HCT116 (cell line): ENCODE results near the gene SEZ6. TPM values are rescaled to one million over a fixed set of nuclear protein-coding genes. Genes with fewer than 3 reads are reported as not detected.

Experiments
- ATAC-seq: fragments of 200-7000 bp; cut with Tn5 transposase; 2 replicates; pipeline ENCODE4 v1.9.1; 2020; ENCODE audit warnings: mild to moderate bottlenecking, moderate library complexity
- BruUV-seq: library from RNA; stranded (reverse); fragments of 400-500 nt; replicated peaks from 2 replicates; lab custom pipeline; 2021; lab: Mats Ljungman, UMichigan
- CTCF ChIA-PET: fragments of 300-600 bp; sonication (Branson Sonifier 250); formaldehyde crosslinking; loops from one replicate; lab custom pipeline; 2021; ENCODE audit warnings: antibody characterized with exemption; lab: Charles Lee
- POLR2A ChIA-PET: fragments of 300-600, 350-600 bp; sonication (Branson Sonifier 250); formaldehyde crosslinking; loops from one replicate; lab custom pipeline; 2021; ENCODE audit warnings: antibody characterized with exemption; lab: Charles Lee
- RAD21 ChIA-PET, 2 experiments: fragments of 300-600 bp; sonication (Branson Sonifier 250); formaldehyde crosslinking; loops; one replicate each; lab custom pipeline; 2023; ENCODE audit warnings: low total read pairs in 2 of 2; ENCODE audit not compliant: uncharacterized antibody in 2 of 2, unreplicated experiment in 2 of 2, low non-redundant PET in 1 of 2; lab: Charles Lee
- DNase-seq: peaks from one replicate; pipeline ENCODE4 v3.0.0-alpha.2; 2010; ENCODE audit warnings: low read depth, low spot score
- H2AFZ ChIP-seq: fragments of 200-600 bp; shearing (Covaris generic), sonication (generic); 2 replicates; pipeline ENCODE4 v1.6.1; 2017; ENCODE audit warnings: low read depth, mixed run types, mixed read lengths, antibody characterized with exemption, low read length; ENCODE audit not compliant: poor library complexity, severe bottlenecking
- H3K27ac ChIP-seq: 2 replicates; pipeline ENCODE4 v1.5.1; 2012; ENCODE audit warnings: low read depth, low read length
- H3K27me3 ChIP-seq: fragments of 200-600 bp; sonication (generic); 2 replicates; pipeline ENCODE4 v1.6.1; 2016; ENCODE audit warnings: mixed run types, low read length, mixed read lengths; ENCODE audit not compliant: insufficient read depth
- H3K36me3 ChIP-seq, 2 experiments: fragments of 200-500 bp in 1 of 2; fragments of 200-600 bp in 1 of 2; sonication (Bioruptor generic) in 1 of 2; sonication (generic) in 1 of 2; 2 replicates each; pipeline versions ENCODE4 v1.5.1 to v1.6.1; 2014 to 2016; ENCODE audit warnings: low read length in 2 of 2, inconsistent platforms in 1 of 2, mixed read lengths in 1 of 2, mixed run types in 1 of 2; ENCODE audit not compliant: insufficient read depth in 2 of 2, control insufficient read depth in 1 of 2
- H3K4me1 ChIP-seq, 2 experiments: fragments of 200-600 bp in 1 of 2; sonication (generic) in 1 of 2; 2 replicates each; pipeline versions ENCODE4 v1.5.1 to v1.6.1; 2012 to 2017; ENCODE audit warnings: low read length in 2 of 2, inconsistent platforms in 1 of 2, mild to moderate bottlenecking in 1 of 2, mixed read lengths in 1 of 2, mixed run types in 1 of 2, moderate library complexity in 1 of 2; ENCODE audit not compliant: insufficient read depth in 2 of 2, control insufficient read depth in 1 of 2
- H3K4me2 ChIP-seq: fragments of 200-600 bp; sonication (generic); 2 replicates; pipeline ENCODE4 v1.6.1; 2017; ENCODE audit warnings: mixed run types, low read length, mixed read lengths
- H3K4me3 ChIP-seq, 2 experiments: fragments of 200-600 bp in 1 of 2; sonication (generic) in 1 of 2; replicated peaks in 1 of 2; 2 replicates each; pipeline ENCODE4 v1.5.1; 2011 to 2016; ENCODE audit warnings: low read length in 2 of 2, control low read depth in 1 of 2, low read depth in 1 of 2, mild to moderate bottlenecking in 1 of 2, mixed read lengths in 1 of 2, mixed run types in 1 of 2
- H3K79me2 ChIP-seq: fragments of 200-600 bp; sonication (generic); 2 replicates; pipeline ENCODE4 v1.6.1; 2017; ENCODE audit warnings: mild to moderate bottlenecking, mixed run types, low read length, moderate library complexity, mixed read lengths; ENCODE audit not compliant: insufficient read depth
- H3K9ac ChIP-seq: fragments of 200-600 bp; sonication (generic); 2 replicates; pipeline ENCODE4 v1.6.1; 2016; ENCODE audit warnings: low read length, mixed read lengths
- H3K9me2 ChIP-seq: fragments of 200-600 bp; sonication (generic), shearing (Covaris generic); 2 replicates; pipeline ENCODE4 v1.6.1; 2017; ENCODE audit warnings: mixed run types, mild to moderate bottlenecking, moderate library complexity; ENCODE audit not compliant: insufficient read depth
- H3K9me3 ChIP-seq, 2 experiments: fragments of 200-500 bp in 1 of 2; fragments of 200-600 bp in 1 of 2; sonication (Bioruptor generic) in 1 of 2; sonication (generic) in 1 of 2; 2 replicates each; pipeline ENCODE4 v1.6.1; 2014 to 2017; ENCODE audit warnings: low read length in 2 of 2, mixed read lengths in 2 of 2, inconsistent platforms in 1 of 2, low read depth in 1 of 2, mild to moderate bottlenecking in 1 of 2, mixed run types in 1 of 2, moderate library complexity in 1 of 2; ENCODE audit not compliant: control insufficient read depth in 1 of 2, insufficient read depth in 1 of 2
- H4K20me1 ChIP-seq: fragments of 200-600 bp; sonication (generic), shearing (Covaris generic); 2 replicates; pipeline ENCODE4 v1.6.1; 2017; ENCODE audit warnings: mixed run types, mild to moderate bottlenecking, moderate library complexity; ENCODE audit not compliant: insufficient read depth
- SIN3A ChIP-seq: IDR thresholded peaks from 2 replicates; pipeline ENCODE4 v1.6.1; 2012; ENCODE audit warnings: low read depth
- SP1 ChIP-seq: IDR thresholded peaks from 2 replicates; pipeline ENCODE4 v1.6.1; 2012; ENCODE audit warnings: low read depth
- SRF ChIP-seq: IDR thresholded peaks from 2 replicates; pipeline ENCODE4 v1.6.1; 2012; ENCODE audit warnings: low read depth
- YY1 ChIP-seq: IDR thresholded peaks from 2 replicates; pipeline ENCODE4 v1.6.1; 2011; ENCODE audit warnings: low read length, low read depth, moderate library complexity, mild to moderate bottlenecking; ENCODE audit not compliant: insufficient replicate concordance; ENCODE audit errors: extremely low read depth
- ZFX ChIP-seq: fragments of 450-650 bp; IDR thresholded peaks from 2 replicates; pipeline ENCODE4 v1.6.1; 2017
- ZNF274 ChIP-seq: fragments of 200-500 bp; sonication (Bioruptor generic); IDR thresholded peaks from 2 replicates; pipeline ENCODE4 v1.6.1; 2014; ENCODE audit warnings: mild to moderate bottlenecking, low read depth, low read length, inconsistent platforms
- intact Hi-C: fragments of 100-400 bp; cut with micrococcal nuclease; formaldehyde crosslinking; loops from 2 replicates; pipeline ENCODE4 v1.10.0; 2022
- total RNA-seq: library from RNA; stranded (reverse); gene quantifications from one replicate; pipeline ENCODE4 v1.2.1, GENCODE V29; 2021; ENCODE audit not compliant: unreplicated experiment
- TF ChIP-seq, protein P1 (sequence below), 3 experiments: fragments of 200-600 bp in 1 of 3; sonication (generic) in 1 of 3; IDR thresholded peaks in 2 of 3; conservative IDR thresholded peaks in 1 of 3; 2 replicates each; pipeline ENCODE4 v1.5.1; 2012 to 2017; ENCODE audit warnings: low read depth in 2 of 3, low read length in 2 of 3, antibody characterized with exemption in 1 of 3, borderline replicate concordance in 1 of 3, control low read depth in 1 of 3, mild to moderate bottlenecking in 1 of 3, mixed read lengths in 1 of 3, mixed run types in 1 of 3, moderate library complexity in 1 of 3; ENCODE audit not compliant: insufficient read depth in 1 of 3
- TF ChIP-seq, protein P2 (sequence below): IDR thresholded peaks from 2 replicates; pipeline ENCODE4 v1.6.1; 2012

SEZ6 gene
- total RNA-seq, 1 experiment from 2014 or later, result 0.22 TPM

DNA sequence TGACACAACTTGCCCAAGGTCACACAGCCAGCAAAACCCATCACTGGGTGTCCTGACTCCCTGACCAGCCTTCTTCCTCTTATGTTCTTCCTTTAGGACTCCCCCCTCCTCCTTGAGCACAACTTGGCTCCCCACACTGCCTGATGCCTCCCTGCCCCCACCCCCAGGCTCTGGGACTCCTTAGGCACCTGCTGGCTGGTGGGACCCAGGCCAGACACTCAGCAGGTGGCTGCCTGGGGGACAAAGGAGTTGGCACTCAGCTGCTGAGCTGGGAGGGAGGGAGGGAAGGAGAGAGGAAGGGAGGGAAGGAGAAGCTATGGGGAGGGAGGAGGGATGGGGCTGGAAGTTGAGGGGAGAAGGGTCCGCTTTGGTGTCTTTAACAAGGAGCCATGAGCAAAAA lies 8.0 kb downstream of the SEZ6 start:
- H3K4me2 ChIP-seq, result no peak overlapping the region
- intact Hi-C loops, result no loop called here
- POLR2A ChIA-PET, result no interaction called here

More for the DNA sequence above, 8.0 kb downstream of the SEZ6 start:
- ATAC-seq, result no peak
- CTCF ChIA-PET, result no interaction called here
- no peaks in the 10 kb centered on the region for H3K9me2 ChIP-seq
- no peaks in the 10 kb centered on the region for H4K20me1 ChIP-seq
- no peak overlapping the region for H3K27ac ChIP-seq
- H2AFZ ChIP-seq, result no peak overlapping the region
- H3K79me2 ChIP-seq, result no peaks in the 10 kb centered on the region
- TF ChIP-seq, protein P1, sequence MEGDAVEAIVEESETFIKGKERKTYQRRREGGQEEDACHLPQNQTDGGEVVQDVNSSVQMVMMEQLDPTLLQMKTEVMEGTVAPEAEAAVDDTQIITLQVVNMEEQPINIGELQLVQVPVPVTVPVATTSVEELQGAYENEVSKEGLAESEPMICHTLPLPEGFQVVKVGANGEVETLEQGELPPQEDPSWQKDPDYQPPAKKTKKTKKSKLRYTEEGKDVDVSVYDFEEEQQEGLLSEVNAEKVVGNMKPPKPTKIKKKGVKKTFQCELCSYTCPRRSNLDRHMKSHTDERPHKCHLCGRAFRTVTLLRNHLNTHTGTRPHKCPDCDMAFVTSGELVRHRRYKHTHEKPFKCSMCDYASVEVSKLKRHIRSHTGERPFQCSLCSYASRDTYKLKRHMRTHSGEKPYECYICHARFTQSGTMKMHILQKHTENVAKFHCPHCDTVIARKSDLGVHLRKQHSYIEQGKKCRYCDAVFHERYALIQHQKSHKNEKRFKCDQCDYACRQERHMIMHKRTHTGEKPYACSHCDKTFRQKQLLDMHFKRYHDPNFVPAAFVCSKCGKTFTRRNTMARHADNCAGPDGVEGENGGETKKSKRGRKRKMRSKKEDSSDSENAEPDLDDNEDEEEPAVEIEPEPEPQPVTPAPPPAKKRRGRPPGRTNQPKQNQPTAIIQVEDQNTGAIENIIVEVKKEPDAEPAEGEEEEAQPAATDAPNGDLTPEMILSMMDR (IDR thresholded peaks at IDR 0.05 in 2 of 3, conservative IDR thresholded peaks at IDR 0.05 in 1 of 3; ENCODE audit: borderline replicate concordance in 1 of 3, insufficient read depth in 1 of 3, low read depth in 2 of 3, low read length in 2 of 3), result no peak
- TF ChIP-seq ZNF274 (no peak), SIN3A (no peak), SRF (no peak), YY1 (no peak), SP1 (no peak), ZFX (no peak)
- TF ChIP-seq, protein P2, sequence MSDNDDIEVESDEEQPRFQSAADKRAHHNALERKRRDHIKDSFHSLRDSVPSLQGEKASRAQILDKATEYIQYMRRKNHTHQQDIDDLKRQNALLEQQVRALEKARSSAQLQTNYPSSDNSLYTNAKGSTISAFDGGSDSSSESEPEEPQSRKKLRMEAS, result no peak
- RAD21 ChIA-PET, result no interaction called here
- peaks cover 31% of the 10 kb centered on the region; the same call in 1 of the 2 replicates for H3K27me3 ChIP-seq
- no peaks in the 10 kb centered on the region for H3K36me3 ChIP-seq
- DNase-seq, result no peak
- H3K9ac ChIP-seq, result no peak overlapping the region
- peaks cover 3 to 4% of the 10 kb centered on the region in 2 experiments; a peak in 1 of 4 replicates for H3K4me1 ChIP-seq
- no peak overlapping the region for H3K4me3 ChIP-seq
- no TSS peak for BruUV-seq
- H3K9me3 ChIP-seq, result no peaks in the 10 kb centered on the region
